ENCODE data around the gene TAF1C.
"Not testable (repeated sequence)": the region's sequence is repeated elsewhere in the genome, so short reads cannot be mapped to it uniquely, and the experiment has no call there.

Gene TAF1C

DNA sequence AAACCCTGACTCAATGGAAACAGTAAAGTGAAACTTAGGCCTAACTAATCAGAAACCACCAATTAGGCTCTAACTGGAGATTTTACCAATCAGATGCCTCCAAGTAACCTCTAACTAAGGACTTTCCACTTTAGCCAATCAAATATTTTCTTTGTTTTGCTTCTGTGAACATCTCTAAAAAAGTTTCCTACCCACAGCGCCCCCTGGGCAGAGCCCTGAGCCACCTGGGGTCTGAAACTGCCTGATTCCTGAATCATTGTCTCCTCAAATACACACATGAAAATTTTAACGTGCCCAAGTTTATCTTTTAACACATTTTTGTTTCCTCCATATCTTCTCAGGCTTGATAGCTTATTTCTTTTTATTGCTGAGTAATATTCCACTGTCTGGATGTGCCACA lies 23.1 kb upstream of the TAF1C start:
- no peak for DNase-seq

GRCh38 chr16:84207879-84208278 lies 21.0 kb upstream of the TAF1C start:
- DNase-seq, result no peak

DNA sequence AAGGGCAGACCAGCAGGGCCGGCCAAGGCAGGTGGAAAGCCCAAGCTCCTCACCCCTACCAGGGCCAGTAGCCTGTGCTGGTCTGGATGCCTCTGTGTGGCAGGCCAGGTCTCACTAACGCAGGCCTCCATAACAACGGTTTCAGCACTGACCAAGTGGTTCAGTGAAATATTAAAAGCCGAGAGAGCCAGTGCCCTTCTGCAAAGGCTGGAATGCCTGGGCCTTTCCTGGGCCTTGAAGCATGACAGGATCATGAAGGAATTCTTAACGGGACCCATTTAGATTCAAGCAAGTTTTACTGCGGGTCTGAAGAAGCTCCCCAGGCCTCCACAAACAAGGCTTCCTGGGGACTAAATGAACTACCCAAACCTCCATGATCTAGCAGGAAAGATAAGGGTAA lies 20.4 kb upstream of the TAF1C start:
- no peak for DNase-seq

DNA sequence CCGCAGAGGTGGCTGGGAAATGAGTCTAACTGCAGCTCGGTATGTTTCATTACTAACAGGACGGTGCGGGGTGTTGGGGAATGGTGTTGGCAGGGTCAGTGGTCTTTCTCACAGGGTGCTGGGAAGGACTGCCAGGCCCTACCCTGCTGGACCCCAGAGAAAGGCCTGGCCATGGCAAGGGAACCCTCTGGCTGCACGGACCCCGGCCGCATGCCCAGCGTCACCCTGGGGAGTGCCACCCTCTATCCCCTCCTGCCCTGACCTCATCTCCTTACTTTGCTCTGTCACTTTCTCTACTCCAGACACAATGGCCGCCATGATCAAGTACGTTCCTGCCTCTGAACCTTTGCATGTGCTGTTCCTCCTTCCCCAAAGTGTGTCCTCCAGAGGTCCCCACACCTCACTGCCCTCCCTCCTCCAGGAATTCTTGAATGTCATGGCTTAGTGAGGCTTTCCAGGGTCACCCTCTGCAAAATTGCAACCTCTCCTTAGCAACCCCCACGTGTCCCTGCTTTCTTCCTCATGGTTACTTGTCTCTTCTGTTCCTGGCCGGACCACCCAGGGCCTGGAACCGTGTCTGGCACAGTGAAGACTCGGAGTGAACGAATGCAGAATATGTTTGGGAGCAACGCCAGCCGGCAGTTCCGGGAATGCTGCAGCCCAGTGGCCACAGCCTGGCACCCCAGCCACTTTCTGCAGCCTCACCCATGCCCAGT lies 19.3 kb upstream of the TAF1C start:
- no peak for DNase-seq

DNA sequence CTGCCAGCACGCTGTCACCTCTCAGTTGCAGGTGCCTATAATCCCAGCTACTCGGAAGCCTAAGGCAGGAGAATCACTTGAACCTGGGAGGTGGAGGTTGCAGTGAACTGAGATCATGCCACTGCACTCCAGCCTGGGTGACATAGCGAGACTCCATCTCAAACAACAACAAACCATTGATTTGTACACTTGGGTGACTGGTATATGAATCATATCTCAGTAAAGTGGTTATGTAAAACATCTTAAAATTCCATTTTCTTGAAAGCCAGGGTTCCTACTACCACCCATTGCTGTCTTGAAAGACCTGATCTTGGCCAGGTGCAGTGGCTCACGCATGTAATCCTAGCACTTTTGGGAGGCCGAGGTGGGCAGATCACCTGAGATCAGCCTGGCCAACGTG lies 18.3 kb upstream of the TAF1C start:
- peak; percentile 25 for DNase-seq

DNA sequence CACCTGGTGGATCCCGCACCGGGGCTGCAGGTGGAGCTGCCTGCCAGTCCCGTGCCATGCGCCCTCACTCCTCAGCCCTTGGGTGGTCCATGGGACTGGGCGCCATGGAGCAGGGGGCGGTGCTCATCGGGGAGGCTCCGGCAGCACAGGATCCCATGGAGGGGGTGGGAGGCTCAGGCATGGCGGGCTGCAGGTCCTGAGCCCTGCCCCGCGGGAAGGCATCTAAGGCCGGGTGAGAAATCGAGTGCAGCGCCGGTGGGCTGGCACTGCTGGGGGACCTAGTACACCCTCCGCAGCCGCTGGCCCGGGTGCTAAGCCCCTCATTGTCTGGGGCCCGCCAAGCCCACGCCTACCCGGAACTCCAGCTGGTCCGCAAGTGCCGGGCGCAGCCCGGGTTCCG lies 17.7 kb upstream of the TAF1C start:
- not testable (repeated sequence) for DNase-seq

GRCh38 chr16:84199861-84200260 lies 13.0 kb upstream of the TAF1C start:
- no peak for DNase-seq

GRCh38 chr16:84199097-84199496 lies 12.2 kb upstream of the TAF1C start:
- no peak for DNase-seq

DNA sequence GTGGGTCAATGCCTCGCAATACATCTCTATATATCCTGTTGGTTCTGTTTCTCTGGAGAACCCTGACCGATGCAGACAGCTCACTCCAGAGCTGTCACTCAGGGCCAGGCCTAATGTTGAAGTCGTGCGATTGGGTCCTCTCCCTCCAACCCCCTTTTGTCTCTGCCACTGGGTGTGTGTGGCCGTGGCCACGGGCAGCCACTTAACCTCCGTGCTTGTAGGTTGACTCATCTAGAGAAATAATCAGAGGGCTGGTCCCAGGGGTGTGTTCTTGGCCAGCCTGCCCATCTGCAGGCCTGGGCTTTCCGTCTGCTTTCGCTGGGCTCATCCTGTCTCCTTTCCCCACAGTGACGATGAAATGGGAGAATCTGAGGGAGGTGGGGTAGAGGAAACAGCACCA lies 11.5 kb upstream of the TAF1C start:
- DNase-seq, result no peak

- DNase-seq, result no peak
Observed at GRCh38 chr16:84197466-84198128, 10.7 kb upstream of the TAF1C start.

GRCh38 chr16:84196727-84197394 lies 10.0 kb upstream of the TAF1C start:
- no peak for DNase-seq

DNA sequence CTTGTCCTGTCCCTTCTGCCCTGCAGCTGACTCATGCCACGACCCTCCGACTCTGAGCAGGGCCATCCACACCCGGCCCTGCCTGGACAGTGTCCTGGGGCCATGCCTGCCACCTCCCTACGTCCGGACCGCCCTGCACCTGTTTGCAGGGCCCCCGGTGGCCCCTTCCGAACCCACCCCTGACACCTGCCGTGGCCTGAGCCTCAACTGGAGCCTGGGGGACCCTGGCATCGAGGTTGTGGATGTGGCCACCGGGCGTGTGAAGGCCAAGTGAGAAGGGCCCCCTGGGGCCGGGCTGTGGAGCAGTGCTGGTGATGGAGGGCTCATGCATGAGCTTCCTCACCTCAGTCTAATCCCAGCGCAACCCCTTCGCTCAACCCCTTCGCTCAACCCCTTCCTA lies 9.2 kb upstream of the TAF1C start:
- no peak for DNase-seq

- DNase-seq, result no peak
Observed at GRCh38 chr16:84195201-84196093, 8.6 kb upstream of the TAF1C start.

DNA sequence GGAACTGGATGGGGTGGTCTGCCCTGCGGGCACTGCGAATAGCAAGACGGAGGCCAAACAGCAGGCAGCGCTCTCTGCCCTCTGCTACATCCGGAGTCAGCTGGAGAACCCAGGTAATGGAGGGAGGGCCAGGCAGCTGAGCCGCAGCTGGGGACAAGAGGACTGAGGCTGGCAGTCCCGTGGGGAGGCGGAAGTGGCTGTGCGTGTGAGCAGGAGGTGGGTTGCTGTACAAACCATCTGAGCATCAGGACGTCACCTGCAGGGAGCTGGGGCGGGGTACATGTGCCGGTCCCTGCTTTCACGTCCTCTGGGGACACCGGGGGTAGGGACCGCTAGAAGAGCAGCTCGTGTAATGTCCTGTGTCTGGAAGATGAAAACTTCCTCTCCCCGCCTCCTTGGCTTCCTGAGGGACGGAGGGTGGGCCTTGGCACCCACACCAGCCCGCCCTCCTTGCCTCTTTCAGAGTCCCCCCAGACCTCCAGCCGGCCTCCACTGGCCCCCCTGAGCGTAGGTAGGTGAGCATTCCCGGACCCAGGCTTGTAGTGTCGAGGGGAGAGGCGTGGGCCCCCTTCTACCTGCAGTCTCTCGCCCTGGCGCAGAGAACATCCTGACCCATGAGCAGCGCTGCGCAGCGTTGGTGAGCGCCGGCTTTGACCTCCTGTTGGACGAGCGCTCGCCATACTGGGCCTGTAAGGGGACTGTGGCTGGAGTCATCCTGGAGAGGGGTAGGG lies 7.8 kb upstream of the TAF1C start:
- DNase-seq, result no peak

DNA sequence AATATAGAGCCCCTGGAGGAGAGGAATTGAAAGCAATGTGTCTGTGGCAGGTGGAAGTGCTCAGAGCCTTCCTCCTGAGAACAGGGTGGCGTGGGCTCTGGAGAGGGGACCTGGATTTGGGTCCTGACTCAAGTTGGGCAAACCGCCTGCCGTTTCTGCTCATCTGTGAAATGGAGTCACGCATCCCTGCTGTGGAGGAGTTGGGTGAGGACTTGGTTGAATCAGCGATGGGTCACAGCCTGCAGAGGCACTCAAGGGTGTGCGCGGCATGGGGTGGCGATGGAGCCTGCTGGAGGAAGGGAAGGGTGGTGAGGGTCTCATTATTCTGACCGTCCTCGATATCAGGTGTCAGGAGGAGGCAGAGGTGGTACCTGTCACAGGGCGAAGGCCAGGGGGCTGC lies 7.2 kb upstream of the TAF1C start:
- no peak for DNase-seq

DNA sequence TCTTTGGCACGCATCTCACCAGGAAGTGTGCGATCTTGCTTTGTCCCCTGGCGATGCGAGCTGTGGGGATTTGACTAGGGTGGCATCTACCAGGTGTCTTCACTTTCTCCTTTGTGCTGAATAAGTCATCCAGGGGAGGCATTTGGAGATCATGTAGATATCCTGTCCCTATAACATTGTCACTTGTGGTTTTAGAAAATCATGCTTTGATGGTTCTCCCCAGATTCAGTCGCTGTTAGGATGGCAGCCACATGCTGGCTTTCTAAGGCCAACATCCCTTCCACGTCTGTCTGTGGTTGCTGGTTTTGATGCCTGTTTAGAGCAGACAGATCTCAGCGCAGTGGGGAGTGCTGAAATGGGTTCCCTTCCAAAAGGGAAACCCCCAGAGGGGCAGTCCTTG lies 6.6 kb upstream of the TAF1C start:
- DNase-seq, result no peak

DNA sequence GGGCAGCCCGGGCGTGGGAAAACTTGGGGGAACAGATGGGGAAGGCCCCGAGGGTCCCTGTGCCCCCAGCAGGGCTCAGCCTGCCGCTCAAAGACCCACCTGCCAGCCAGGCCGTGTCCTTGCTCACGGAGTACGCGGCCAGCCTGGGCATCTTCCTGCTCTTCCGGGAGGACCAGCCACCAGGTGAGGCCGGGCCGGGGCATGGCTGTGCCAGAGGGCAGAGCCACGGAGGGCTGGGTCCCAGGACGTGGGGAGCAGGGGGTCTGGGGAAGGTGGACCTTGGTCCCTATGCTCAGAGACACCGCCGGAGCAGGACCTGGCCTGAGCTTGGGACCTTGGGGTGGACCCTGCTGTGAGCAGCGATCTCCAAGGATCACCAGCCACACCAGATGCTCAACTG lies 4.6 kb upstream of the TAF1C start:
- no peak for DNase-seq

- DNase-seq, result no peak
Observed at GRCh38 chr16:84190731-84191388, 4.0 kb upstream of the TAF1C start, which contains the start of gene ADAD2. ADAD2 (plus strand) TSS chr16:84191157; CDS start chr16:84191231, 74 bp downstream.

GRCh38 chr16:84184775-84185174 lies 2.1 kb downstream of the TAF1C start:
- DNase-seq, result no peak

DNA sequence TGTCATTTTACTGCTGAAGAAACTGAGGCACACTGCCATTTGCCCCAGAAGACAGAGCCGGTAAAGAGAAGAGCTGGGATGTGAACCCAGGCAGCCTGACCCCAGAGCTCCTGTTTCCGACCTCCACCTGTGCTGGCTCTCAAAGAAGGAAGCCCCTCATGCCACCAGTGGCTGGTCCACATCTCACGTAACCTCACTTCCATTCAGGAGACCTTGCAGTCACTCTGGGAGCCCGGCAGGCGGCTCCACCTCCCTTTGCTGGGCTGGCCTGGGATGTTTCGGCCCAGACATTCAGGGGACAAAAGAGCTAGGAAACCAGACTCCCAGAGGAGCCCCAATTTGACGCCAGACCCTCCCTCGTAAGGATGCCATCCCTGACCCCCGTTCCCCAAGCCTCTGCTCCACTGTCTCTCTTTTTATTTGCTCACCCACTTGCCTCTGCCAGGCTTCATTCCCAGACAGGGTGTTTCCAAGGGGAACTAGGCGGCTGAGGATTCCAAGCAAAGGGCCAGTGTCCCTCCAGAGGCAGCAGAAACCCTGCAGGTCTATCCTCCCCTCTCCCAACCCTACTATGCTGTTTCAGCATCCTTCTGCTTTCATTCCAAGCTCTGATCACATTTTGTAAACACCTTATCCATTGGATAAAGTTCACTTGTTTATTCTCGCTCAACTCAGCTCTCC lies 2.8 kb downstream of the TAF1C start:
- DNase-seq, result no peak

GRCh38 chr16:84183572-84183875 lies 3.3 kb downstream of the TAF1C start:
- no peak for DNase-seq
